Measurements from ENCODE around the gene SALL3. TPM values are rescaled to one million over a fixed set of nuclear protein-coding genes. Genes with fewer than 3 reads are reported as not detected.

Gene SALL3
- total RNA-seq, 3 donors from 2014 or later = not detected

DNA sequence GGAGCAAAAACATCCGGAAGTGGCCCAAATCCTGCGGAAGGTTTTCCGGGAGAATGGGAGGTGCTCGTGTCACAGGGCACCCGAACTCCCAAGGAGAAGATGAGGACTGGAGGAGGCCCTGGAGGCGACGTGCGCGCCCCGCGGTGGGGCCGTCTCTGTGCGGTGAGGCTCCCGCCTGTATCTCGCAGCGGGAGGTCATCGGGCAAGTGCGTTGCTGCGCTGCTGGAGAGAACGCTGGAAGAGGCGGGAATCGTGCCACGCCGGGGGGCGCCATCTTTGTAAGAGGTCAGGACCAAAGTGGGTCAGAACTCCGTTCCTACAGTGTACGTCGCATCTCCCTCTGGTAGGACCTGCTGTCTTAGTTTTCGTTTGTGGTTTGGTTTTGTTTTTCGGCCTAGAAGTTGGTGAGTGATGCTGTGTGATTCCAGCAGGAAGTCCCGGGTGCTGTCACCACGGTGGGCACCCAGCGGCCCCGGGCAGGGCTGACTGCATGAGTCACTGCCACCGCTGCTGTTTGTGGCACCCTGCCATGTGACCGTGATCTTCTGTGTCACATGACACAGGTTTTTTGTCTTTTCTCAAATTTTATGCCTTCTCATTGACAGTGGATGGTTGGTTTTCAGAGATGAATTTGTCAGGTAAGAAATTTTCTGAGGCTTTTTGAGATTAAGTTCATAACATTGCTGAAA lies 68.1 kb downstream of the SALL3 start:
- TF ChIP-seq POLR2A (IDR thresholded peaks at IDR 0.05) = no peak
- TF ChIP-seq, protein P1, sequence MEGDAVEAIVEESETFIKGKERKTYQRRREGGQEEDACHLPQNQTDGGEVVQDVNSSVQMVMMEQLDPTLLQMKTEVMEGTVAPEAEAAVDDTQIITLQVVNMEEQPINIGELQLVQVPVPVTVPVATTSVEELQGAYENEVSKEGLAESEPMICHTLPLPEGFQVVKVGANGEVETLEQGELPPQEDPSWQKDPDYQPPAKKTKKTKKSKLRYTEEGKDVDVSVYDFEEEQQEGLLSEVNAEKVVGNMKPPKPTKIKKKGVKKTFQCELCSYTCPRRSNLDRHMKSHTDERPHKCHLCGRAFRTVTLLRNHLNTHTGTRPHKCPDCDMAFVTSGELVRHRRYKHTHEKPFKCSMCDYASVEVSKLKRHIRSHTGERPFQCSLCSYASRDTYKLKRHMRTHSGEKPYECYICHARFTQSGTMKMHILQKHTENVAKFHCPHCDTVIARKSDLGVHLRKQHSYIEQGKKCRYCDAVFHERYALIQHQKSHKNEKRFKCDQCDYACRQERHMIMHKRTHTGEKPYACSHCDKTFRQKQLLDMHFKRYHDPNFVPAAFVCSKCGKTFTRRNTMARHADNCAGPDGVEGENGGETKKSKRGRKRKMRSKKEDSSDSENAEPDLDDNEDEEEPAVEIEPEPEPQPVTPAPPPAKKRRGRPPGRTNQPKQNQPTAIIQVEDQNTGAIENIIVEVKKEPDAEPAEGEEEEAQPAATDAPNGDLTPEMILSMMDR (IDR thresholded peaks at IDR 0.05) = no peak
- no peak for TF ChIP-seq POLR2AphosphoS5 (IDR thresholded peaks at IDR 0.05)
- intact Hi-C loops (cut with DNase I; ENCODE audit: low total_unique reads) = no loop called here
- H3K4me3 ChIP-seq = no peak overlapping the region

DNA sequence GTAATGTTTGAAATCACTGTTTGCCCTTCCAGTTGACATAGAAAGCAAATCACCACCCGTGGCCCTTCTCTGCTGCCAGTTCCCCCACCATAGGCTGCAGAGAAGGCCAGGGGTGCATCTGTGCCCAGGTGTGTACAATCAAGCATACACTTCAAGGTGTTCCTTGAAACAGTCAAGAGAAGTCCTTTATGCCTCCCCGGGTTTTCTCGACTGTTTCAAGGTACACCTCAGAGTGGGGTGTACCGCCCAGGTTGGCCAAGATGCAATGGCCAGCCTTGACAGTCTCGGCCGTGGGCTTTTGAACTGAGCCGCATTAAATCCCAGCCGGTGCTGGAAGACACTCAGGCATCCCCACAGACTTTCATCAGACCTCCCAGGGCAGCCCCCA lies 68.6 kb downstream of the SALL3 start:
- intact Hi-C loops (cut with DNase I; ENCODE audit: low total_unique reads) = no loop called here
- Histone ChIP-seq H3K36me3 (no peaks in the 10 kb centered on the region), H3K4me3 (no peak overlapping the region), H3K27ac (no peak overlapping the region), H3K4me1 (no peaks in the 10 kb centered on the region), H3K9me3 (no peaks in the 10 kb centered on the region), H3K27me3 (no peaks in the 10 kb centered on the region)
- no peak for DNase-seq (ENCODE audit: low spot score in 2 of 2)
- TF ChIP-seq POLR2AphosphoS5 (IDR thresholded peaks at IDR 0.05) (no peak), POLR2A (IDR thresholded peaks at IDR 0.05) (no peak)
- TF ChIP-seq, protein P1 (IDR thresholded peaks at IDR 0.05) = no peak

More for the DNA sequence above, 68.1 kb downstream of the SALL3 start:
- Histone ChIP-seq H3K27me3 (no peaks in the 10 kb centered on the region), H3K27ac (no peak overlapping the region), H3K4me1 (no peaks in the 10 kb centered on the region), H3K36me3 (no peaks in the 10 kb centered on the region), H3K9me3 (no peaks in the 10 kb centered on the region)
- no peak for DNase-seq (ENCODE audit: low spot score in 2 of 2)

DNA sequence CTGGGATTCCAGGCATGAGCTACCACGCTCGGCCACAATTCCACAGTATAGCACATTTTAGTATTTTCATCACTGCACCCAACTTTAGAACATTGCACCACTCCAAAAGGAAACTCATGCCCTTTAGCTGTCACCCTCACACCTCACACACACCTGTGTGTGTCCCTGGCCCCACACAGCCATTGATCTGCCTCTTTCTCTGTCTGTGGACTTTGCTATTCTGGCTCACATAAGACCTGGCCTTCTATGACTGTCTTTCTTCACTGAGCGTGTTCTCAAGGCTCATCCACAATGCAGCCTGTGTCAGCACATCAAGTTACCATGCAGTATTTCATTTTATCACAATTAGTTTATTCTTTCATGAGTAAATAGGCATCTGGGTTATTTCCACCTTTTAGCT lies 69.9 kb downstream of the SALL3 start:
- no peak for TF ChIP-seq POLR2AphosphoS5 (IDR thresholded peaks at IDR 0.05)
- TF ChIP-seq, protein P1 (IDR thresholded peaks at IDR 0.05) = no peak
- TF ChIP-seq POLR2A (IDR thresholded peaks at IDR 0.05) = no peak
- H3K36me3 ChIP-seq = no peaks in the 10 kb centered on the region
- H3K9me3 ChIP-seq = no peaks in the 10 kb centered on the region
- H3K4me3 ChIP-seq = no peak overlapping the region
- no peaks in the 10 kb centered on the region for H3K27me3 ChIP-seq
- H3K27ac ChIP-seq = no peak overlapping the region
- H3K4me1 ChIP-seq = no peaks in the 10 kb centered on the region
- intact Hi-C loops (cut with DNase I; ENCODE audit: low total_unique reads) = no loop called here
- DNase-seq (ENCODE audit: low spot score in 2 of 2) = no peak

Other genes starting within 250 kb of the SALL3 start
- gene ATP9B, start 89.6 kb downstream of the SALL3 start, total RNA-seq = 10 to 100 TPM; 42.1 to 55.9 (median 54.4) TPM